M059J (cell line): ENCODE results near the gene NOS3. TPM values are rescaled to one million over a fixed set of nuclear protein-coding genes. Genes with fewer than 3 reads are reported as not detected.
"Not testable (repeated sequence)": the region's sequence is repeated elsewhere in the genome, so short reads cannot be mapped to it uniquely, and the experiment has no call there.

ENCODE experiments used
- DNase-seq: peaks from one replicate; pipeline ENCODE4 v3.0.0-alpha.2; 2012; ENCODE audit warnings: low read depth
- total RNA-seq: library from RNA; depleted of rRNA; stranded (reverse); fragments of >200 nt; shearing (Covaris generic); gene quantifications from 2 replicates; pipeline ENCODE4 v1.2.3, GENCODE V29; 2014

NOS3 gene
- total RNA-seq, 1 experiment from 2014 or later, result not detected

- no peak for DNase-seq
Measured at GRCh38 chr7:151035026-151035717, 44.4 kb downstream of the NOS3 start.

GRCh38 chr7:151035902-151036301, 45.1 kb downstream of the NOS3 start:
- DNase-seq, result no peak

- DNase-seq, result peak; percentile 98
Measured at GRCh38 chr7:151038951-151039849, 48.4 kb downstream of the NOS3 start.

GRCh38 chr7:151039850-151040548, 49.2 kb downstream of the NOS3 start:
- DNase-seq, result no peak

- no peak for DNase-seq
Measured at GRCh38 chr7:151040616-151041375, 50.0 kb downstream of the NOS3 start.

GRCh38 chr7:151043449-151043848, 52.6 kb downstream of the NOS3 start:
- DNase-seq, result not testable (repeated sequence)

- no peak for DNase-seq
Measured at GRCh38 chr7:151043959-151044358, 53.1 kb downstream of the NOS3 start.

- DNase-seq, result no peak
Measured at GRCh38 chr7:151045262-151045661, 54.4 kb downstream of the NOS3 start.

GRCh38 chr7:151045967-151046366, 55.1 kb downstream of the NOS3 start:
- no peak for DNase-seq

GRCh38 chr7:151046603-151047573, 56.1 kb downstream of the NOS3 start:
- peak; percentile 89 for DNase-seq

- no peak for DNase-seq
Measured at GRCh38 chr7:151047976-151048815, 57.4 kb downstream of the NOS3 start, which contains the start of gene ASIC3. ASIC3 (plus strand) TSS chr7:151048531; CDS start chr7:151048886, 355 bp downstream.

GRCh38 chr7:151048911-151049463, 58.2 kb downstream of the NOS3 start:
- DNase-seq, result no peak

GRCh38 chr7:151051108-151051507, 60.3 kb downstream of the NOS3 start:
- DNase-seq, result no peak

- DNase-seq, result no peak
Measured at GRCh38 chr7:151053096-151053495, 62.3 kb downstream of the NOS3 start.

- no peak for DNase-seq
Measured at GRCh38 chr7:151053751-151054150, 62.9 kb downstream of the NOS3 start.

- DNase-seq, result no peak
Measured at GRCh38 chr7:151056283-151056665, 65.5 kb downstream of the NOS3 start.

- no peak for DNase-seq
Measured at GRCh38 chr7:151056666-151057505, 66.1 kb downstream of the NOS3 start.

- DNase-seq, result no peak
Measured at GRCh38 chr7:151057506-151057988, 66.7 kb downstream of the NOS3 start, which contains the start of gene CDK5. CDK5 (minus strand) TSS chr7:151057897; CDS start chr7:151057848, 49 bp downstream.
